HepG2 (cell line): ENCODE results near the gene ZDHHC6. TPM values are rescaled to one million over a fixed set of nuclear protein-coding genes. Genes with fewer than 3 reads are reported as not detected.

Experiments used
- AHR ChIP-seq: IDR thresholded peaks from 2 replicates; pipeline ENCODE4 v1.6.1; 2018; ENCODE audit warnings: missing genetic modification reagents, missing compliant biosample characterization
- FOXA3 ChIP-seq: IDR thresholded peaks from 2 replicates; pipeline ENCODE4 v1.6.1; 2016; ENCODE audit warnings: missing genetic modification reagents, missing compliant biosample characterization
- FOXK2 ChIP-seq: fragments of 450-650 bp; IDR thresholded peaks from 2 replicates; pipeline ENCODE4 v1.6.1; 2016
- HOXA9 ChIP-seq: sonication (generic); formaldehyde crosslinking; IDR thresholded peaks from 2 replicates; pipeline ENCODE4 v1.8.1; 2022; ENCODE audit warnings: missing genetic modification reagents, mild to moderate bottlenecking, moderate library complexity, borderline replicate concordance
- JUN ChIP-seq: sonication (generic); formaldehyde crosslinking; IDR thresholded peaks from 2 replicates; pipeline ENCODE4 v1.4.0; 2020; ENCODE audit warnings: mild to moderate bottlenecking, missing genetic modification reagents
- KDM6A ChIP-seq: IDR thresholded peaks from 2 replicates; pipeline ENCODE4 v1.6.1; 2016; ENCODE audit warnings: low read depth
- NCOR1 ChIP-seq: fragments of 200-600 bp; sonication (generic); IDR thresholded peaks from 2 replicates; pipeline ENCODE4 v1.7.0; 2017; ENCODE audit warnings: antibody characterized with exemption, low read length, borderline replicate concordance
- NFIB ChIP-seq: sonication (generic); formaldehyde crosslinking; IDR thresholded peaks from 2 replicates; pipeline ENCODE4 v1.9.0; 2021; ENCODE audit warnings: missing genetic modification reagents, mild to moderate bottlenecking, borderline replicate concordance
- SYNCRIP ChIP-seq: fragments of 200-400 bp; formaldehyde crosslinking; IDR thresholded peaks from 2 replicates; pipeline ENCODE4 v1.6.1; 2018; ENCODE audit warnings: mild to moderate bottlenecking, low read depth, low read length; ENCODE audit not compliant: insufficient read depth
- ZBED4 ChIP-seq: sonication (generic); formaldehyde crosslinking; IDR thresholded peaks from 2 replicates; pipeline ENCODE4 v1.4.0; 2020; ENCODE audit warnings: missing genetic modification reagents, borderline replicate concordance
- ZKSCAN8 ChIP-seq: IDR thresholded peaks from 2 replicates; pipeline ENCODE4 v1.6.1; 2016; ENCODE audit warnings: borderline replicate concordance, missing genetic modification reagents, missing compliant biosample characterization
- ZNF17 ChIP-seq: sonication (generic); formaldehyde crosslinking; IDR thresholded peaks from 2 replicates; pipeline ENCODE4 v1.5.0; 2020; ENCODE audit warnings: mild to moderate bottlenecking, missing genetic modification reagents
- ZNF207 ChIP-seq: fragments of 450-650 bp; IDR thresholded peaks from 2 replicates; pipeline ENCODE4 v1.6.1; 2016; ENCODE audit warnings: antibody characterized with exemption, borderline replicate concordance
- ZNF253 ChIP-seq: sonication (generic); formaldehyde crosslinking; IDR thresholded peaks from 2 replicates; pipeline ENCODE4 v1.8.0; 2022; ENCODE audit warnings: mild to moderate bottlenecking, missing genetic modification reagents, borderline replicate concordance
- ZNF550 ChIP-seq: sonication (generic); formaldehyde crosslinking; IDR thresholded peaks from 2 replicates; pipeline ENCODE4 v1.4.0; 2020; ENCODE audit warnings: mild to moderate bottlenecking, missing genetic modification reagents, borderline replicate concordance
- ZNF605 ChIP-seq: sonication (generic); formaldehyde crosslinking; IDR thresholded peaks from 2 replicates; pipeline ENCODE4 v1.8.0; 2022; ENCODE audit warnings: mild to moderate bottlenecking, missing genetic modification reagents
- ZNF614 ChIP-seq: IDR thresholded peaks from 2 replicates; pipeline ENCODE4 v1.6.1; 2018; ENCODE audit warnings: missing biosample characterization, missing genetic modification reagents, inconsistent platforms, borderline replicate concordance
- ZNF615 ChIP-seq: sonication (generic); formaldehyde crosslinking; IDR thresholded peaks from 2 replicates; pipeline ENCODE4 v1.5.0; 2020; ENCODE audit warnings: mild to moderate bottlenecking, missing genetic modification reagents, borderline replicate concordance
- ZNF672 ChIP-seq: sonication (generic); formaldehyde crosslinking; IDR thresholded peaks from 2 replicates; pipeline ENCODE4 v1.8.1; 2022; ENCODE audit warnings: missing genetic modification reagents
- ZNF761 ChIP-seq: sonication (generic); formaldehyde crosslinking; conservative IDR thresholded peaks from 2 replicates; pipeline ENCODE4 v1.4.0; 2020; ENCODE audit warnings: mild to moderate bottlenecking, missing genetic modification reagents
- ZNF850 ChIP-seq: sonication (generic); formaldehyde crosslinking; conservative IDR thresholded peaks from 2 replicates; pipeline ENCODE4 v1.9.0; 2021; ENCODE audit warnings: mild to moderate bottlenecking, missing genetic modification reagents
- polyA plus RNA-seq, 8 experiments: library from polyadenylated mRNA; depleted of rRNA in 3 of 8; stranded (reverse) in 7 of 8; unstranded in 1 of 8; fragments of >200 nt; fragmentation: Illumina TruSeq in 4 of 8; extraction: Trizol in 4 of 8; gene quantifications; 2 replicates each; pipeline versions ENCODE4 v1.2.1 to v1.2.3, GENCODE V29; 2011 to 2016; ENCODE audit warnings: low read depth in 4 of 8, missing spikeins in 1 of 8, mixed read lengths in 1 of 8; ENCODE audit not compliant: insufficient read depth in 1 of 8
- total RNA-seq, 5 experiments: library from RNA; depleted of rRNA; stranded (reverse); fragments of >200 nt; fragmentation: Illumina TruSeq; extraction: Trizol; gene quantifications; 2 replicates each; pipeline ENCODE4 v1.2.3, GENCODE V29; 2016; ENCODE audit warnings: low read depth in 1 of 5
- TF ChIP-seq, protein P1 (sequence below): sonication (generic); formaldehyde crosslinking; IDR thresholded peaks from 2 replicates; pipeline ENCODE4 v1.5.1; 2020; ENCODE audit warnings: missing genetic modification reagents, mild to moderate bottlenecking, borderline replicate concordance
- TF ChIP-seq, protein P2 (sequence below): sonication (generic); formaldehyde crosslinking; IDR thresholded peaks from 2 replicates; pipeline ENCODE4 v1.4.0; 2020; ENCODE audit warnings: missing genetic modification reagents
- TF ChIP-seq, protein P3 (sequence below): sonication (generic); formaldehyde crosslinking; IDR thresholded peaks from 2 replicates; pipeline ENCODE4 v1.5.0; 2020; ENCODE audit warnings: mild to moderate bottlenecking, missing genetic modification reagents, moderate library complexity

ZDHHC6 gene
- total and polyA plus RNA-seq, 2 of the 13 experiments (the other 11 are each of a cell fraction or from before 2014, with no cell fraction given): 20.9 to 49.4 TPM

GRCh38 chr10:112394475-112394875, 52.2 kb downstream of the ZDHHC6 start (continued):
- TF ChIP-seq, protein P1, sequence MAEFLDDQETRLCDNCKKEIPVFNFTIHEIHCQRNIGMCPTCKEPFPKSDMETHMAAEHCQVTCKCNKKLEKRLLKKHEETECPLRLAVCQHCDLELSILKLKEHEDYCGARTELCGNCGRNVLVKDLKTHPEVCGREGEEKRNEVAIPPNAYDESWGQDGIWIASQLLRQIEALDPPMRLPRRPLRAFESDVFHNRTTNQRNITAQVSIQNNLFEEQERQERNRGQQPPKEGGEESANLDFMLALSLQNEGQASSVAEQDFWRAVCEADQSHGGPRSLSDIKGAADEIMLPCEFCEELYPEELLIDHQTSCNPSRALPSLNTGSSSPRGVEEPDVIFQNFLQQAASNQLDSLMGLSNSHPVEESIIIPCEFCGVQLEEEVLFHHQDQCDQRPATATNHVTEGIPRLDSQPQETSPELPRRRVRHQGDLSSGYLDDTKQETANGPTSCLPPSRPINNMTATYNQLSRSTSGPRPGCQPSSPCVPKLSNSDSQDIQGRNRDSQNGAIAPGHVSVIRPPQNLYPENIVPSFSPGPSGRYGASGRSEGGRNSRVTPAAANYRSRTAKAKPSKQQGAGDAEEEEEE (CRISPR knock-in tag): no peak
- TF ChIP-seq ZNF253 (CRISPR knock-in tag): no peak
- no peak for TF ChIP-seq ZNF550 (CRISPR knock-in tag)
- TF ChIP-seq, protein P2, sequence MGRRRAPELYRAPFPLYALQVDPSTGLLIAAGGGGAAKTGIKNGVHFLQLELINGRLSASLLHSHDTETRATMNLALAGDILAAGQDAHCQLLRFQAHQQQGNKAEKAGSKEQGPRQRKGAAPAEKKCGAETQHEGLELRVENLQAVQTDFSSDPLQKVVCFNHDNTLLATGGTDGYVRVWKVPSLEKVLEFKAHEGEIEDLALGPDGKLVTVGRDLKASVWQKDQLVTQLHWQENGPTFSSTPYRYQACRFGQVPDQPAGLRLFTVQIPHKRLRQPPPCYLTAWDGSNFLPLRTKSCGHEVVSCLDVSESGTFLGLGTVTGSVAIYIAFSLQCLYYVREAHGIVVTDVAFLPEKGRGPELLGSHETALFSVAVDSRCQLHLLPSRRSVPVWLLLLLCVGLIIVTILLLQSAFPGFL (CRISPR knock-in tag): no peak
- no peak for TF ChIP-seq AHR (CRISPR knock-in tag)
- TF ChIP-seq HOXA9 (CRISPR knock-in tag): no peak
- TF ChIP-seq FOXA3 (CRISPR knock-in tag): peak; percentile 98
- peak; percentile 33; the same call in 1 of the 2 replicates for TF ChIP-seq ZBED4 (CRISPR knock-in tag)
- TF ChIP-seq ZNF850 (CRISPR knock-in tag): no peak
- TF ChIP-seq ZKSCAN8 (CRISPR knock-in tag): no peak
- no peak for TF ChIP-seq NFIB (CRISPR knock-in tag)
- TF ChIP-seq ZNF605 (CRISPR knock-in tag): 0 out of 2 replicates have a peak, but pooled peaks have one; percentile 48
- TF ChIP-seq JUN: no peak; the same call in 1 of the 2 replicates
- peak; percentile 85; the same call in 1 of the 2 replicates for TF ChIP-seq ZNF614 (CRISPR knock-in tag)
- TF ChIP-seq NCOR1: peak; percentile 92; the same call in 1 of the 2 replicates
- no peak for TF ChIP-seq SYNCRIP
- no peak for TF ChIP-seq ZNF17
- TF ChIP-seq KDM6A (CRISPR knock-in tag): peak; percentile 94
- TF ChIP-seq ZNF761 (CRISPR knock-in tag): no peak
- TF ChIP-seq ZNF615 (CRISPR knock-in tag): peak; percentile 59; the same call in 1 of the 2 replicates
- TF ChIP-seq, protein P3, sequence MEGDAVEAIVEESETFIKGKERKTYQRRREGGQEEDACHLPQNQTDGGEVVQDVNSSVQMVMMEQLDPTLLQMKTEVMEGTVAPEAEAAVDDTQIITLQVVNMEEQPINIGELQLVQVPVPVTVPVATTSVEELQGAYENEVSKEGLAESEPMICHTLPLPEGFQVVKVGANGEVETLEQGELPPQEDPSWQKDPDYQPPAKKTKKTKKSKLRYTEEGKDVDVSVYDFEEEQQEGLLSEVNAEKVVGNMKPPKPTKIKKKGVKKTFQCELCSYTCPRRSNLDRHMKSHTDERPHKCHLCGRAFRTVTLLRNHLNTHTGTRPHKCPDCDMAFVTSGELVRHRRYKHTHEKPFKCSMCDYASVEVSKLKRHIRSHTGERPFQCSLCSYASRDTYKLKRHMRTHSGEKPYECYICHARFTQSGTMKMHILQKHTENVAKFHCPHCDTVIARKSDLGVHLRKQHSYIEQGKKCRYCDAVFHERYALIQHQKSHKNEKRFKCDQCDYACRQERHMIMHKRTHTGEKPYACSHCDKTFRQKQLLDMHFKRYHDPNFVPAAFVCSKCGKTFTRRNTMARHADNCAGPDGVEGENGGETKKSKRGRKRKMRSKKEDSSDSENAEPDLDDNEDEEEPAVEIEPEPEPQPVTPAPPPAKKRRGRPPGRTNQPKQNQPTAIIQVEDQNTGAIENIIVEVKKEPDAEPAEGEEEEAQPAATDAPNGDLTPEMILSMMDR (CRISPR knock-in tag): no peak
- no peak for TF ChIP-seq ZNF207
- TF ChIP-seq FOXK2: peak; percentile 83
- no peak for TF ChIP-seq ZNF672 (CRISPR knock-in tag)
